Stimulated activated effector memory CD8-positive, alpha-beta T cell treated with anti-CD3 and anti-CD28 coated beads, Interleukin-12 subunit alpha, Interleukin-12 subunit beta, amount 100 ng/mL, for 72 hours (primary cell): Measurements from ENCODE around the gene CMPK2.

Experiments
- ATAC-seq: fragments of 150-1000 bp; cut with Tn5 transposase; 2 replicates; pipeline ENCODE4 v1.10.0; 2021
- DNase-seq, 2 donors: peaks; one replicate each; pipeline ENCODE4 v3.0.0; 2021 to 2022; ENCODE audit warnings: low spot score in 2 of 2
- H3K27ac Mint-ChIP-seq: one replicate; pipeline ENCODE4 v1.8.0; 2022; ENCODE audit warnings: mild to moderate bottlenecking, mixed read lengths
- H3K36me3 Mint-ChIP-seq: one replicate; pipeline ENCODE4 v1.8.0; 2022; ENCODE audit warnings: mild to moderate bottlenecking, mixed read lengths
- H3K4me1 Mint-ChIP-seq: one replicate; pipeline ENCODE4 v1.8.0; 2022; ENCODE audit warnings: mixed read lengths
- H3K4me3 Mint-ChIP-seq: one replicate; pipeline ENCODE4 v1.8.0; 2022; ENCODE audit warnings: mild to moderate bottlenecking, mixed read lengths
- H3K9me3 Mint-ChIP-seq: one replicate; pipeline ENCODE4 v1.8.0; 2022; ENCODE audit warnings: mixed read lengths

Gene CMPK2

GRCh38 chr2:6814869-6815268 is 50.8 kb downstream of the CMPK2 start:
- DNase-seq (no peak), ATAC-seq (no peak)
- no peak overlapping the region for H3K27ac Mint-ChIP-seq
- H3K4me1 Mint-ChIP-seq, result no peaks in the 10 kb centered on the region
- no peaks in the 10 kb centered on the region for H3K9me3 Mint-ChIP-seq
- H3K4me3 Mint-ChIP-seq, result no peak overlapping the region
- H3K36me3 Mint-ChIP-seq, result peaks cover 2% of the 10 kb centered on the region

- no peaks in the 10 kb centered on the region for H3K4me1 Mint-ChIP-seq
- H3K36me3 Mint-ChIP-seq, result no peaks in the 10 kb centered on the region
- no peaks in the 10 kb centered on the region for H3K9me3 Mint-ChIP-seq
- no peak overlapping the region for H3K4me3 Mint-ChIP-seq
- DNase-seq (no peak), ATAC-seq (no peak)
- H3K27ac Mint-ChIP-seq, result no peak overlapping the region
These were observed 51.4 kb downstream of the CMPK2 start for GRCh38 chr2:6814312-6814711.

- no peaks in the 10 kb centered on the region for H3K4me1 Mint-ChIP-seq
- ATAC-seq (no peak), DNase-seq (no peak)
- no peaks in the 10 kb centered on the region for H3K9me3 Mint-ChIP-seq
- H3K27ac Mint-ChIP-seq, result no peak overlapping the region
- H3K4me3 Mint-ChIP-seq, result no peak overlapping the region
- H3K36me3 Mint-ChIP-seq, result no peaks in the 10 kb centered on the region
These were observed 52.1 kb downstream of the CMPK2 start for GRCh38 chr2:6813573-6813972.

GRCh38 chr2:6812857-6813530 is 52.7 kb downstream of the CMPK2 start:
- ATAC-seq (no peak), DNase-seq (no peak)
- H3K4me1 Mint-ChIP-seq, result no peaks in the 10 kb centered on the region
- no peak overlapping the region for H3K4me3 Mint-ChIP-seq
- no peaks in the 10 kb centered on the region for H3K9me3 Mint-ChIP-seq
- H3K27ac Mint-ChIP-seq, result no peak overlapping the region
- no peaks in the 10 kb centered on the region for H3K36me3 Mint-ChIP-seq

GRCh38 chr2:6810961-6811360 is 54.7 kb downstream of the CMPK2 start:
- ATAC-seq (no peak), DNase-seq (no peak)
- Mint-ChIP-seq H3K4me3 (no peak overlapping the region), H3K4me1 (no peaks in the 10 kb centered on the region), H3K9me3 (no peaks in the 10 kb centered on the region), H3K36me3 (no peaks in the 10 kb centered on the region), H3K27ac (no peak overlapping the region)

GRCh38 chr2:6808426-6808825 is 57.3 kb downstream of the CMPK2 start:
- no peaks in the 10 kb centered on the region for H3K9me3 Mint-ChIP-seq
- no peak overlapping the region for H3K27ac Mint-ChIP-seq
- no peaks in the 10 kb centered on the region for H3K36me3 Mint-ChIP-seq
- no peaks in the 10 kb centered on the region for H3K4me1 Mint-ChIP-seq
- no peak overlapping the region for H3K4me3 Mint-ChIP-seq
- ATAC-seq (no peak), DNase-seq (no peak)

GRCh38 chr2:6806604-6807003 is 59.1 kb downstream of the CMPK2 start:
- DNase-seq (no peak), ATAC-seq (no peak)
- no peaks in the 10 kb centered on the region for H3K4me1 Mint-ChIP-seq
- H3K27ac Mint-ChIP-seq, result no peak overlapping the region
- H3K9me3 Mint-ChIP-seq, result no peaks in the 10 kb centered on the region
- no peaks in the 10 kb centered on the region for H3K36me3 Mint-ChIP-seq
- no peak overlapping the region for H3K4me3 Mint-ChIP-seq

- no peak for DNase-seq
- Mint-ChIP-seq H3K9me3 (no peaks in the 10 kb centered on the region), H3K36me3 (no peaks in the 10 kb centered on the region), H3K4me1 (no peaks in the 10 kb centered on the region), H3K27ac (no peak overlapping the region), H3K4me3 (no peak overlapping the region)
- ATAC-seq, result no peak
These were observed 65.2 kb downstream of the CMPK2 start for GRCh38 chr2:6800553-6800952.
